GF-D8 (cell line): ENCODE data around the gene TRIM2.

ENCODE experiments used
- DNase-seq: peaks from one replicate; lab custom pipeline; 2025; lab: John Stamatoyannopoulos, UW

The TRIM2 gene

DNA sequence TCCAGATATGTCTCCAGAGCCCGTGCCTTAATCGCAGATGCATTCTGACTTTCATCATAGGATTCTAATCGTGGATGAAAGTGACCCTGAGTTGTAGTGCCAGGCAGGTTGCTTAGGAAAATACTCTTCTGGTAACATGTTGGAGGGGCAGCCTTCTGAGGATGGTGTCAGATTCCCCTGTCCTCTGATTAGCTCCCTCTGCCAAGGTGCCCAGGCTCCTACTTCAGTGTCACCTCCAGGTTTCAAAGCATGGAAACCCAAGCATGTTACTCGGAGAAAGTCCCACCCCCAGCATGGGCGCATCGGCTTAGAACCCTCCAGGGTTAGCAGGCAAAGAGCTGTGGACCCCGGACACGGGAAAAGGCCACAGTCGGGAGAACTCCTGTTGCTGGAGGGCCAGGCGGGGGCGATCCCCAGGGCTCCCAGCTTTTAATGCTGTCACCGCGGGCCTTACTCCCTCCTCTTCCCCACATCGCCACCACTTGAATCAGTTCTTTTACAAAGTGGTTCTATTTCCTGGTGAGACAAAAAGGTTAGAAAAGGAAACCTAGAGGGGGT is 44.5 kb downstream of the TRIM2 start:
- DNase-seq = no peak

- no peak for DNase-seq
Measured at GRCh38 chr4:153249199-153250041, 45.2 kb downstream of the TRIM2 start.

DNA sequence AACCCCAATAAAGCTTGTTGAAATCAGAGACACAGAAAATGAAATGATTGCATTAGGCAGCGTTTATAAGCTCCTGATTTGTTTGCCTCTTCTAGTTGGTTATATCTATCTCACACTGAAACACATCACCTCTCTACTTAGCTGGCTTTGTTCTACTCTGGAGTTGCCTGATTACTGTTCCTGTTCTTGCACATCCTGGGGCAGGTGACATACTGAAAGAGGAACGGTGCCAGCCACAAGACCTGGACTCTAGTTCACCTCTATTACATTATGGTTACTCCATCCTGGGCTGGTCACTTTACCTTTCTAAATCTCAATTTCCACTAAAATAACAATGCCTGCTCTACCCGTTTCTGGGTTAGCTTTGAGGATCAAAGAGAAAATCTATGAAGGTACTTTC is 47.9 kb downstream of the TRIM2 start:
- DNase-seq = no peak

- DNase-seq = no peak
Measured at GRCh38 chr4:153255233-153255632, 51.0 kb downstream of the TRIM2 start.

- DNase-seq = no peak
Measured at GRCh38 chr4:153257151-153257620, 52.9 kb downstream of the TRIM2 start.

DNA sequence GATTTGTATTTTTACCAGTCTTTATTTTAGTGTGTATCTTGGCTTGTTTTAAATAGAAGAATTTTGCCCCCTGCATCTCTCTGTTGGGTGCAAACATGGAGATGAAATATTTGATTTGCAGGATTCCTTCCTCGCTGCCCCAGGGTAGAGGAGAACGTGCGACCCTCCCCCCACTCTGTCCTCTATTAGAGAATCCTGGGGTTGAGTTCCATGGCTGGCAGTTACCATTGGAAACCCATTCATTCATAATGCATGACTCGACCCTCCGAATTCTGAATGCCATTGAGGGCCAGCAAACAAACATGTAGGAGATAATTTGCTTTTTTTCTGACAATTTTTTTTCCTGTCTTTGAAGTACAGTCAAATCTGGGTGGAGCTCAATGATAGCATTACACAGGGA is 53.7 kb downstream of the TRIM2 start:
- no peak for DNase-seq

DNA sequence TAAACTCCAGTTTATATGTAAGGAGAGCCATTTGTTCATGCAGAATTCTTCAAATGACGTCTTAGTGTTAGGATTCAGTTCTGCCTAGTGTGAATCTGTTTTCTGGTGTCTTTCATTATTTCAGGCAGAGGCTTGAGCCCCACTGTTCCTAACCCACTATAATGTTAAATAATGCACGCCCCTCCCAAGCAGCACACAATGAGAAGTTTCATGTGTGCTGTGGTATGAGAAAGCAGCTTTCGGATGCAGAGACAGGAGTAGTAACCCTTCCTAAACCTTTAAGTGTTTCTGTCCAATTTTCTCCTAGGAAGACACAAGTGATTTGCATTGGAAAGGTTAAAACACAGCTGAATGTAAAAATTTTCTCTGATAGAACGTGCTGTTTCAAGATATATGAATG is 54.5 kb downstream of the TRIM2 start:
- DNase-seq = no peak

GRCh38 chr4:153259661-153260060 is 55.4 kb downstream of the TRIM2 start:
- DNase-seq = no peak

DNA sequence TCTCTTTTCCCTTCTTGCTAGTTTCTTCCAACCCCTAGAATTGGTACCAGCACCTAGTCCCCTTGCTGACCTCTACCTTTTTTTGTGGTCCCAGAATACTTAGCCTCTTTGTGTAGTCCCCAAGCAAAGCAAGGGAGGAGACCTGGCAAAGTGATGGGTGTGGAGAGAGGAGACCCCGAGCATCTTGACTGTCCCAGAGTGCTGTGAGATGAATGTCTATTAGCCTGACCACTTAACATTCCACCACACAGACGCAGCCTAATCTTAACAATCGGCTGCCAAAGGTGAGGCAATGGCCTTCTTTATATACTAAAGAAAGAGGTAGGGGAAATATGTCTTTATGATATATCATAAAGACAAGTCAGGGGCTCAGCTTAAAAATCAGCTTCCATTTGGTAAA is 55.9 kb downstream of the TRIM2 start:
- DNase-seq = no peak

DNA sequence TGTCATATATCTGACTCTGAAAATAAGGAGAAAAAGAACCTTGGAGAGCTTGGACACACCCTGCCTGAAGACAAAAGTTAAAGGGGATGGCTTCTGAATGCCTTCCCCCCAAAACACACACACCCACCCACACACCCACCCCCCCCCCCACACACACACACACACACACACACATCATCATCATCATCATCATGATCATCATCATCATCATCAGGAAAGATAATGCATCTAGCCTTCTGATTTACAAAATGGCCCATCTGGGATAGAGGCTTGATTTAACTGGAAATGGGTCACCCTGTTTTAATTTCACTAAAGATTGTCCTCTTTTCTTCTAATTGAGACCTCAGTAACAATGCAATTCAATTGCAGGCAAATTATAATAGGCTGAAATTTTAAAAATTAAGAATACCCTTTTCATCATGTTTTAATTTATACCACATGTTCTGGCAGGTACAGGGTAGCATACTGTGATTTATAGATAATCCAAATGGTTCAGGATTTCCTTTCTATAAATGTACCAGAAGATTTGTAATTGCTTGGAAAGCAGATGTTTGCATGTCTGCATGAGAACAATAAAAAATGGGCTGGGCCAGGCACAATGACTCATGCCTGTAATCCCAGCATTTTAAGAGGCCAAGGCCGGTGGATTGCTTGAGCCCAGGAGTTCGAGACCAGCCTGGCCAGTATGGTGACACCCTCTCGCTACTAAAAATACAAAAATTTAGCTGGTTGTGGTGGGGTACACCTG is 56.5 kb downstream of the TRIM2 start:
- no peak for DNase-seq

- no peak for DNase-seq
Measured at GRCh38 chr4:153261461-153261860, 57.2 kb downstream of the TRIM2 start.

DNA sequence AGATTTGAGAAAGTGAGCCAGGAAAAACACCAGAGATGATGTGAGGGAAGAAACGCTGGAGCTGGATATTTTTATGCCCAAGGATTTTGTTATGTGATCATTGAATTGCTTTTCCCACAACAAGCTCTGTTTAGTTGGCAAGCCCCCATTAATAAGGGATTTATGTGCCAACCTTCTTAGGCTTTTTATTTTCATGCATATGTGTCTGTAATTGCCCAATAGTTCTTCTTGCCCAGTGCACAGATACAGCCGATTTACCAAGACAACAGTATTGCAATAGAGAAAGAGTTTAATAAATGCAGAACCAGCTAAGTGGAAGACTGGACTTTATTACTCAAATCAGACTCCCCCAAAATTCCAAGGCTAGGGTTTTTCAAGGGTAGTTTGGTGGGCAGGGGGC is 57.7 kb downstream of the TRIM2 start:
- DNase-seq = no peak

GRCh38 chr4:153265306-153266047 is 61.2 kb downstream of the TRIM2 start:
- DNase-seq = no peak

DNA sequence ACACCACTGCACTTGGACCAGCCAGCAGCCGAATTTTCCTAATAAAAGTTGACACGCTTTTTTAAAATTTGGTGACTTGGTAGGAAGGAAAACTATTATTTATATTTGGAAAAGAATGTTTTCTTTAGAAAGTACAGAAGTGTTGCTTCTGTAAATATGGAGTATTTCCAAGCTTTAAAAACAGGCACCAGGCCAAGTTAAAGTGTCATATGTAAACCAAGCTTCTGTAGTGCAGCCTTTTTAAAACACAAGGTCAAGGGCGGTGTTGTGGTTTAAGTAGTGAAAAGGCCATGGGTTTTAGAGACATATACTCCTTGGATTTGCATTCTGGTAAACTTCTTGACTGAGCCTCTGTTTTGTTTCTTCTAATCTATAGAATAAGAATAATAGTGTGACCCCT is 62.7 kb downstream of the TRIM2 start:
- no peak for DNase-seq

GRCh38 chr4:153267890-153268289 is 63.6 kb downstream of the TRIM2 start:
- no peak for DNase-seq

- no peak for DNase-seq
Measured at GRCh38 chr4:153268295-153268694, 64.1 kb downstream of the TRIM2 start.

- DNase-seq = no peak
Measured at GRCh38 chr4:153269218-153269990, 65.2 kb downstream of the TRIM2 start.

GRCh38 chr4:153270361-153270760 is 66.1 kb downstream of the TRIM2 start:
- no peak for DNase-seq

- DNase-seq = no peak
Measured at GRCh38 chr4:153271820-153272219, 67.6 kb downstream of the TRIM2 start.

- no peak for DNase-seq
Measured at GRCh38 chr4:153273751-153274150, 69.5 kb downstream of the TRIM2 start.

DNA sequence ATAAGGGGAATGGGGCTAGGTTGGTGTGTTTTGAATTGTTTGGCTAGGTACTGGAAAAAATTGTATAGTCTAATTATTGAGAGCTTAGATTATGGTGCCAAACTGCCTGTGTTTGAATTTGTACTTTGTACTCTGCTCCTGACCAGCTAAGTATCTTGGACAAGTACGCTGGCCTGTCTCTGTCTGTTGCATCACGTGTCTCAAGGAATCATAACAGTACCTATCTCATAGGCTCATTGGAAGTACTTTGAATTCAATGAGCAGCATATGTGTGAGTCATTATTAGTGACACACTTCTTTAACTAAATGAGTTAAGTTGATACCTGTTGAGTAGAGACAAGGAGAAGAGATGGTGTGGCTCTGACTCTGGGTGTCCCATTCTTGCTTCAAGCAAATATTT is 70.7 kb downstream of the TRIM2 start:
- DNase-seq = no peak
